ENCODE measurements around the gene PRSS1.

GRCh38 chr7:142767451-142767850 lies 18.2 kb downstream of the PRSS1 start:
- no peak for TF ChIP-seq POLR2A (IDR thresholded peaks at IDR 0.05; ENCODE audit: low read depth, low read length)
- no peak for TF ChIP-seq POLR2AphosphoS5 (IDR thresholded peaks at IDR 0.05; ENCODE audit: low read depth, low read length)
